G401 (cell line): ENCODE results near the gene LRRC61. TPM values are rescaled to one million over a fixed set of nuclear protein-coding genes. Genes with fewer than 3 reads are reported as not detected.
A peak's percentile ranks its signal among the peaks of the same experiment; 100 is the strongest.
"Not testable (repeated sequence)": the region's sequence is repeated elsewhere in the genome, so short reads cannot be mapped to it uniquely, and the experiment has no call there.

Experiments
- DNase-seq: peaks from one replicate; pipeline ENCODE4 v3.0.0-alpha.2; 2015; ENCODE audit warnings: low spot score
- in situ Hi-C: cut with HindIII; loops from 2 replicates; pipeline ENCODE4 v1.10.0; 2016; ENCODE audit warnings: low sequenced_read_pairs, mixed read lengths
- total RNA-seq: library from RNA; depleted of rRNA; stranded (reverse); fragments of >200 nt; shearing (Covaris generic); gene quantifications from 2 replicates; pipeline ENCODE4 v1.2.3, GENCODE V29; 2014; rRNA removed

The LRRC61 gene
- total RNA-seq, 1 experiment from 2014 or later: not detected

- DNase-seq: peak; percentile 71
- in situ Hi-C loops: no loop called here
Observed at GRCh38 chr7:150378115-150378852, 55.1 kb downstream of the LRRC61 start.

GRCh38 chr7:150378853-150379440, 55.8 kb downstream of the LRRC61 start, which contains the start of gene ZNF775:
ZNF775 (plus strand) TSS chr7:150379330; CDS start chr7:150388471, 9,141 bp downstream.
- in situ Hi-C loops: no loop called here
- peak; percentile 96 for DNase-seq

GRCh38 chr7:150379441-150380379, 56.6 kb downstream of the LRRC61 start:
- in situ Hi-C loops: no loop called here
- DNase-seq: peak; percentile 43

- in situ Hi-C loops: no loop called here
- no peak for DNase-seq
Observed at GRCh38 chr7:150380463-150380862, 57.3 kb downstream of the LRRC61 start.

GRCh38 chr7:150381096-150381495, 57.9 kb downstream of the LRRC61 start:
- in situ Hi-C loops: no loop called here
- no peak for DNase-seq

GRCh38 chr7:150381785-150382122, 58.6 kb downstream of the LRRC61 start:
- no peak for DNase-seq
- in situ Hi-C loops: no loop called here

- DNase-seq: no peak
- in situ Hi-C loops: no loop called here
Observed at GRCh38 chr7:150382123-150382843, 59.1 kb downstream of the LRRC61 start.

- in situ Hi-C loops: no loop called here
- DNase-seq: no peak
Observed at GRCh38 chr7:150382844-150383225, 59.7 kb downstream of the LRRC61 start.

GRCh38 chr7:150383710-150384397, 60.7 kb downstream of the LRRC61 start:
- DNase-seq: peak; percentile 55
- in situ Hi-C loops: no loop called here

- in situ Hi-C loops: no loop called here
- no peak for DNase-seq
Observed at GRCh38 chr7:150384406-150385301, 61.5 kb downstream of the LRRC61 start.

GRCh38 chr7:150385302-150385723, 62.2 kb downstream of the LRRC61 start:
- in situ Hi-C loops: no loop called here

GRCh38 chr7:150385884-150386283, 62.7 kb downstream of the LRRC61 start:
- in situ Hi-C loops, DNase-seq: not testable (repeated sequence)

More at GRCh38 chr7:150385302-150385723, 62.2 kb downstream of the LRRC61 start:
- peak; percentile 72 for DNase-seq

Other genes starting within 250 kb of the LRRC61 start
- gene ACTR3C, start 190 bp downstream of the LRRC61 start, total RNA-seq: 0.68 and 0.98 TPM in 2 replicates
- 5.0 and 5.9 TPM in 2 replicates for gene RARRES2, start 18.3 kb downstream of the LRRC61 start, total RNA-seq
- 266 and 278 TPM in 2 replicates for gene REPIN1, start 45.5 kb downstream of the LRRC61 start, total RNA-seq
- gene ZNF775, start 56.0 kb downstream of the LRRC61 start, total RNA-seq: 21.0 and 23.4 TPM in 2 replicates
- gene GIMAP8, start 127.3 kb downstream of the LRRC61 start, total RNA-seq: not detected in 2 replicates
- not detected in 2 replicates for gene GIMAP7, start 191.5 kb downstream of the LRRC61 start, total RNA-seq
- not detected in 2 replicates for gene GIMAP4, start 244.0 kb downstream of the LRRC61 start, total RNA-seq